SK-N-MC (cell line): ENCODE measurements around the gene AKR1D1.

Experiments
- EZH2 ChIP-seq: fragments of 200-600 bp; sonication (generic); IDR thresholded peaks from one replicate; pipeline ENCODE4 v1.6.1; 2017; ENCODE audit warnings: antibody characterized with exemption
- POLR2AphosphoS5 ChIP-seq: IDR thresholded peaks from 2 replicates; pipeline ENCODE4 v1.6.1; 2012; ENCODE audit warnings: mild to moderate bottlenecking, low read depth, low read length, borderline replicate concordance

DNA sequence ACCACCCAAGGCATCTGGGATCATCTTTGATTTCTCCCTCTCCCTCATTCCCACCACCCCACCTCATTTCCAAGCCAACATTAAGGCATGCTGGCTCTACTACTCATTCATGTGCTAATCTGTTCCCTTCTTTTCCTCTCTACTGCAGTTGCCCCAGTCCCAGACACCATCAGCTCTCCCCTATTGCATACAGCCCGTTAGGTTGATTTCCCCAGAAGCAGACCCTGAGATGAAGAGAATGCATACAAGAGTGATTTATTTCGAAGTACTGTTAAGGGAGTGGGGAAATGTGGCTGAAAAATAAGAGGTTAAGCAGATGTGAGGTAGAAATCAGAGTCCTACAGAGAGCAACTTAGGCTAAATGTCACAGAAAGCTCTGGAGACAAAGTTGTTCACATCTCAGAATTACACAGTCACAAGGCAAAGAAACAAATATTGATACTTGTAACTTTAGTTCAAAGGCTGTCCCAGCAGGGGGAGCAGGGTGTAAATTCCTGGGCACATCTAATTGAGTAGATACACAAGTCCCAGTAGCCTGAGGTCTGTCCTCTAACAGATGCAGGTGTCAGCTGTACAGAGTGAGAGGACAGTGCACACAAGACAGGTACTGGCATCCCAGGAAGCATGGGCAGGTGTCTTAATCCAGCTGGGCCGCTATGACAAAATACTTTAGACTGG lies 20.9 kb downstream of the AKR1D1 start:
- TF ChIP-seq POLR2AphosphoS5 = no peak
- TF ChIP-seq EZH2 = no peak
